Right atrium auricular region (tissue), 2 donors: ENCODE measurements around the gene PNPLA7. TPM values are rescaled to one million over a fixed set of nuclear protein-coding genes. Genes with fewer than 3 reads are reported as not detected.
A peak's percentile ranks its signal among the peaks of the same experiment; 100 is the strongest.

ENCODE experiments used
- DNase-seq: peaks from one replicate; pipeline ENCODE4 v3.0.0-alpha.2; 2019; ENCODE audit warnings: low spot score
- H3K27ac ChIP-seq, 2 donors: fragments of 200-600 bp; sonication (generic); 1 replicate in 1 of 2; 2 replicates in 1 of 2; pipeline ENCODE4 v1.5.1; 2016 to 2019
- H3K27me3 ChIP-seq, 2 donors: fragments of 200-600 bp; sonication (generic); one replicate each; pipeline versions ENCODE4 v1.5.1 to v1.6.0; 2017 to 2019
- H3K36me3 ChIP-seq: fragments of 200-600 bp; sonication (generic); one replicate; pipeline ENCODE4 v1.5.1; 2016
- H3K4me1 ChIP-seq, 2 donors: fragments of 200-600 bp; sonication (generic); one replicate each; pipeline versions ENCODE4 v1.5.1 to v1.6.0; 2017 to 2019
- H3K4me3 ChIP-seq, 2 donors: fragments of 200-600 bp; sonication (generic); 1 replicate in 1 of 2; 2 replicates in 1 of 2; pipeline ENCODE4 v1.5.1; 2017 to 2019; ENCODE audit warnings: mild to moderate bottlenecking in 1 of 2, moderate library complexity in 1 of 2
- H3K9me3 ChIP-seq, 2 donors: fragments of 200-600 bp; sonication (generic); one replicate each; pipeline ENCODE4 v1.5.1; 2019
- CTCF ChIP-seq, 2 donors: fragments of 200-600 bp; sonication (generic); IDR thresholded peaks; one replicate each; pipeline ENCODE4 v1.5.1; 2019; ENCODE audit warnings: antibody characterized with exemption in 2 of 2
- total RNA-seq, 2 donors: library from RNA; depleted of rRNA; stranded (reverse); fragments of >200 nt; gene quantifications; one replicate each; pipeline ENCODE4 v1.1.0, GENCODE V29; 2016

PNPLA7 gene
- total RNA-seq, 2 donors from 2014 or later, result 4.4 to 4.6 TPM

- H3K4me3 ChIP-seq, result no peak overlapping the region
- no peak overlapping the region for H3K27ac ChIP-seq
- no peak for TF ChIP-seq CTCF (IDR thresholded peaks at IDR 0.05)
- H3K4me1 ChIP-seq, result peaks cover 0 to 9% of the 10 kb centered on the region in 2 donors
- no peaks in the 10 kb centered on the region for H3K27me3 ChIP-seq
- DNase-seq, result no peak
- H3K36me3 ChIP-seq, result peaks cover 50% of the 10 kb centered on the region
- no peaks in the 10 kb centered on the region for H3K9me3 ChIP-seq
Observed at GRCh38 chr9:137583347-137583746, 33.1 kb upstream of the PNPLA7 start.

- H3K4me3 ChIP-seq, result no peak overlapping the region
- H3K27me3 ChIP-seq, result no peaks in the 10 kb centered on the region
- no peaks in the 10 kb centered on the region for H3K9me3 ChIP-seq
- DNase-seq, result no peak
- peak in 1 of 2 donors; percentile 29 for TF ChIP-seq CTCF (IDR thresholded peaks at IDR 0.05)
- H3K4me1 ChIP-seq, result peaks cover 0 to 19% of the 10 kb centered on the region in 2 donors
- peaks cover 41% of the 10 kb centered on the region for H3K36me3 ChIP-seq
- H3K27ac ChIP-seq, result no peak overlapping the region
Observed at GRCh38 chr9:137582286-137582860, 32.2 kb upstream of the PNPLA7 start.

- Histone ChIP-seq H3K27ac (no peak overlapping the region), H3K36me3 (peaks cover 34% of the 10 kb centered on the region), H3K27me3 (no peaks in the 10 kb centered on the region), H3K9me3 (no peaks in the 10 kb centered on the region), H3K4me3 (no peak overlapping the region), H3K4me1 (peaks cover 0 to 27% of the 10 kb centered on the region in 2 donors)
- no peak for TF ChIP-seq CTCF (IDR thresholded peaks at IDR 0.05)
- DNase-seq, result no peak
Observed at GRCh38 chr9:137581361-137582285, 31.4 kb upstream of the PNPLA7 start.

- peaks cover 27% of the 10 kb centered on the region for H3K36me3 ChIP-seq
- no peak for DNase-seq
- no peak overlapping the region for H3K27ac ChIP-seq
- TF ChIP-seq CTCF (IDR thresholded peaks at IDR 0.05), result no peak
- no peaks in the 10 kb centered on the region for H3K9me3 ChIP-seq
- H3K4me3 ChIP-seq, result no peak overlapping the region
- no peaks in the 10 kb centered on the region for H3K27me3 ChIP-seq
- peaks cover 0 to 34% of the 10 kb centered on the region in 2 donors for H3K4me1 ChIP-seq
Observed at GRCh38 chr9:137580954-137581322, 30.7 kb upstream of the PNPLA7 start.

GRCh38 chr9:137580209-137580953, 30.2 kb upstream of the PNPLA7 start:
- H3K4me3 ChIP-seq, result no peak overlapping the region
- no peak overlapping the region for H3K27ac ChIP-seq
- H3K4me1 ChIP-seq, result peaks cover 0 to 39% of the 10 kb centered on the region in 2 donors
- no peak for TF ChIP-seq CTCF (IDR thresholded peaks at IDR 0.05)
- DNase-seq, result no peak
- H3K9me3 ChIP-seq, result no peaks in the 10 kb centered on the region
- H3K36me3 ChIP-seq, result peaks cover 24% of the 10 kb centered on the region
- H3K27me3 ChIP-seq, result no peaks in the 10 kb centered on the region
